PC-3 (cell line): Measurements from ENCODE around the gene PZP. TPM values are rescaled to one million over a fixed set of nuclear protein-coding genes. Genes with fewer than 3 reads are reported as not detected.

ENCODE experiments used
- ATAC-seq: fragments of 200-7000 bp; cut with Tn5 transposase; 2 replicates; pipeline ENCODE4 v1.9.1; 2020; ENCODE audit warnings: mild to moderate bottlenecking, moderate library complexity
- BruUV-seq: library from RNA; stranded (reverse); fragments of 400-500 nt; replicated peaks from 2 replicates; lab custom pipeline; 2021; lab: Mats Ljungman, UMichigan
- CTCF ChIA-PET: fragments of 300-600 bp; sonication (Branson Sonifier 250); formaldehyde crosslinking; loops from one replicate; lab custom pipeline; 2022; ENCODE audit warnings: antibody characterized with exemption; lab: Charles Lee
- POLR2A ChIA-PET: fragments of 300-600 bp; sonication (Branson Sonifier 250); formaldehyde crosslinking; loops from one replicate; lab custom pipeline; 2022; ENCODE audit warnings: antibody characterized with exemption; ENCODE audit not compliant: unreplicated experiment; lab: Charles Lee
- DNase-seq: peaks from one replicate; pipeline ENCODE4 v3.0.0-alpha.2; 2015
- H2AFZ ChIP-seq: fragments of 300-600 bp; sonication (generic); 2 replicates; pipeline ENCODE4 v1.6.0; 2016; ENCODE audit warnings: antibody characterized with exemption, low read length
- H3F3A ChIP-seq: fragments of 300-600 bp; sonication (generic); one replicate; pipeline ENCODE4 v1.6.0; 2017; ENCODE audit warnings: antibody characterized with exemption, low read length, control low read depth, mild to moderate bottlenecking; ENCODE audit not compliant: unreplicated experiment
- H3K27ac ChIP-seq: fragments of 300-600 bp; sonication (generic); 2 replicates; pipeline ENCODE4 v1.5.1; 2016; ENCODE audit warnings: mild to moderate bottlenecking, low read length
- H3K27me3 ChIP-seq: fragments of 300-600 bp; sonication (generic); 2 replicates; pipeline ENCODE4 v1.6.1; 2016; ENCODE audit warnings: low read length, mixed read lengths
- H3K36me3 ChIP-seq: fragments of 300-600 bp; sonication (generic); 2 replicates; pipeline ENCODE4 v1.6.1; 2016; ENCODE audit warnings: low read depth, mixed run types, low read length, mixed read lengths
- H3K4me1 ChIP-seq: fragments of 300-600 bp; sonication (generic); 2 replicates; pipeline ENCODE4 v1.5.1; 2016; ENCODE audit warnings: low read length; ENCODE audit not compliant: insufficient read depth
- H3K4me2 ChIP-seq: fragments of 300-600 bp; sonication (generic); 2 replicates; pipeline ENCODE4 v1.6.0; 2016; ENCODE audit warnings: low read length
- H3K4me3 ChIP-seq: fragments of 300-600 bp; sonication (generic); 2 replicates; pipeline ENCODE4 v1.5.1; 2016; ENCODE audit warnings: mild to moderate bottlenecking, low read length, mixed read lengths
- H3K79me2 ChIP-seq: fragments of 300-600 bp; sonication (generic); 2 replicates; pipeline ENCODE4 v1.6.1; 2017; ENCODE audit warnings: low read length, mixed read lengths
- H3K9ac ChIP-seq: fragments of 300-600 bp; sonication (generic); 2 replicates; pipeline ENCODE4 v1.6.0; 2016; ENCODE audit warnings: mild to moderate bottlenecking, low read length
- H3K9me2 ChIP-seq: fragments of 300-600 bp; sonication (generic); replicated peaks from 2 replicates; pipeline ENCODE4 v1.6.1; 2016; ENCODE audit warnings: mixed run types, low read length, mixed read lengths
- H3K9me3 ChIP-seq: fragments of 300-600 bp; sonication (generic); 2 replicates; pipeline ENCODE4 v1.6.1; 2016; ENCODE audit warnings: low read length, mixed read lengths
- H4K20me1 ChIP-seq: fragments of 300-600 bp; sonication (generic); 2 replicates; pipeline ENCODE4 v1.6.1; 2016; ENCODE audit warnings: low read length, mixed read lengths
- CTCF ChIP-seq: fragments of 300-600 bp; sonication (generic); conservative IDR thresholded peaks from 2 replicates; pipeline ENCODE4 v1.5.1; 2017; ENCODE audit warnings: antibody characterized with exemption, low read depth, mild to moderate bottlenecking, low read length
- EZH2 ChIP-seq: fragments of 300-600 bp; sonication (generic); IDR thresholded peaks from one replicate; pipeline ENCODE4 v1.6.1; 2017; ENCODE audit warnings: antibody characterized with exemption, mild to moderate bottlenecking, low read length; ENCODE audit not compliant: unreplicated experiment
- EZH2phosphoT487 ChIP-seq: fragments of 300-600 bp; sonication (generic); IDR thresholded peaks from 2 replicates; pipeline ENCODE4 v1.6.1; 2018; ENCODE audit warnings: mild to moderate bottlenecking, antibody characterized with exemption, low read length, borderline replicate concordance
- intact Hi-C: fragments of 100-400 bp; cut with micrococcal nuclease; formaldehyde crosslinking; loops from 2 replicates; pipeline ENCODE4 v1.9.0; 2023
- total RNA-seq: library from RNA; depleted of rRNA; stranded (reverse); fragments of >200 nt; gene quantifications from 2 replicates; pipeline ENCODE4 v1.2.3, GENCODE V29; 2014

Gene PZP
- total RNA-seq, 1 experiment from 2014 or later, result not detected

- no peaks in the 10 kb centered on the region for H3K9me2 ChIP-seq
- ChIA-PET POLR2A (no interaction called here), CTCF (no interaction called here)
- H3K4me3 ChIP-seq, result no peak overlapping the region
- TF ChIP-seq CTCF (no peak), EZH2 (no peak), EZH2phosphoT487 (no peak)
- intact Hi-C loops, result no loop called here
- H2AFZ ChIP-seq, result no peak overlapping the region
- BruUV-seq, result no TSS peak
- no peak overlapping the region for H3K9ac ChIP-seq
- DNase-seq, result no peak
- no peak for ATAC-seq
- no peak overlapping the region for H3K27ac ChIP-seq
- H3K4me2 ChIP-seq, result no peak overlapping the region
- H3K36me3 ChIP-seq, result no peaks in the 10 kb centered on the region
- H3K79me2 ChIP-seq, result no peaks in the 10 kb centered on the region
- H3K27me3 ChIP-seq, result peaks cover 48% of the 10 kb centered on the region
- H4K20me1 ChIP-seq, result no peaks in the 10 kb centered on the region
- no peaks in the 10 kb centered on the region for H3K9me3 ChIP-seq
- no peaks in the 10 kb centered on the region for H3K4me1 ChIP-seq
- no peaks in the 10 kb centered on the region for H3F3A ChIP-seq
Measured at GRCh38 chr12:9111525-9111924, 96.7 kb downstream of the PZP start.

GRCh38 chr12:9109737-9110491 lies 98.3 kb downstream of the PZP start:
- Histone ChIP-seq H3K4me2 (no peak overlapping the region), H3K9me3 (no peaks in the 10 kb centered on the region), H3K4me1 (no peaks in the 10 kb centered on the region), H3K36me3 (no peaks in the 10 kb centered on the region), H2AFZ (no peak overlapping the region), H3K27ac (no peak overlapping the region), H3K9me2 (no peaks in the 10 kb centered on the region), H3K9ac (no peak overlapping the region), H3F3A (no peaks in the 10 kb centered on the region), H3K4me3 (no peak overlapping the region), H3K79me2 (no peaks in the 10 kb centered on the region), H3K27me3 (peaks cover 37% of the 10 kb centered on the region), H4K20me1 (no peaks in the 10 kb centered on the region)
- POLR2A ChIA-PET, result no interaction called here
- TF ChIP-seq EZH2phosphoT487, result no peak
- no peak for TF ChIP-seq EZH2
- TF ChIP-seq CTCF, result no peak
- no peak for DNase-seq
- CTCF ChIA-PET, result no interaction called here
- intact Hi-C loops, result no loop called here
- no peak for ATAC-seq
- no TSS peak for BruUV-seq

- Histone ChIP-seq H2AFZ (no peak overlapping the region), H3K4me1 (no peaks in the 10 kb centered on the region), H3K27ac (no peak overlapping the region), H3K36me3 (no peaks in the 10 kb centered on the region), H3F3A (no peaks in the 10 kb centered on the region), H3K4me3 (no peak overlapping the region), H3K27me3 (peaks cover 37% of the 10 kb centered on the region), H3K79me2 (no peaks in the 10 kb centered on the region), H3K9ac (no peak overlapping the region), H3K9me3 (no peaks in the 10 kb centered on the region), H3K9me2 (no peaks in the 10 kb centered on the region), H4K20me1 (no peaks in the 10 kb centered on the region), H3K4me2 (no peak overlapping the region)
- ChIA-PET CTCF (no interaction called here), POLR2A (no interaction called here)
- ATAC-seq (no peak), DNase-seq (no peak)
- no peak for TF ChIP-seq EZH2phosphoT487
- no peak for TF ChIP-seq CTCF
- TF ChIP-seq EZH2, result no peak
- BruUV-seq, result no TSS peak
- intact Hi-C loops, result no loop called here
Measured at GRCh38 chr12:9109213-9109522, 99.0 kb downstream of the PZP start.
